Stimulated activated naive CD8-positive, alpha-beta T cell treated with anti-CD3 and anti-CD28 coated beads, Interleukin-15, Interleukin-2, amounts not matched to agents 100 ng/mL and 50 ng/mL, for 24 hours (primary cell): ENCODE results near the gene BTBD17.

Experiments used
- H3K27ac Mint-ChIP-seq: one replicate; pipeline ENCODE4 v1.8.0; 2021; ENCODE audit warnings: mild to moderate bottlenecking, mixed read lengths
- H3K27me3 Mint-ChIP-seq: one replicate; pipeline ENCODE4 v1.8.0; 2021; ENCODE audit warnings: mixed read lengths
- H3K36me3 Mint-ChIP-seq: one replicate; pipeline ENCODE4 v1.8.0; 2021; ENCODE audit warnings: low read depth, mixed read lengths
- H3K4me1 Mint-ChIP-seq: one replicate; pipeline ENCODE4 v1.8.0; 2021; ENCODE audit warnings: low read depth, mixed read lengths
- H3K4me3 Mint-ChIP-seq: one replicate; pipeline ENCODE4 v1.8.0; 2021; ENCODE audit warnings: mild to moderate bottlenecking, mixed read lengths
- H3K9me3 Mint-ChIP-seq: one replicate; pipeline ENCODE4 v1.8.0; 2021; ENCODE audit warnings: mixed read lengths

Gene BTBD17

GRCh38 chr17:74391771-74392170 is 30.1 kb upstream of the BTBD17 start:
- Mint-ChIP-seq H3K36me3 (no peaks in the 10 kb centered on the region), H3K27me3 (no peaks in the 10 kb centered on the region), H3K4me3 (no peak overlapping the region), H3K9me3 (no peaks in the 10 kb centered on the region), H3K4me1 (no peaks in the 10 kb centered on the region), H3K27ac (no peak overlapping the region)

- H3K4me1 Mint-ChIP-seq, result no peaks in the 10 kb centered on the region
- H3K27ac Mint-ChIP-seq, result no peak overlapping the region
- H3K4me3 Mint-ChIP-seq, result no peak overlapping the region
- no peaks in the 10 kb centered on the region for H3K36me3 Mint-ChIP-seq
- no peaks in the 10 kb centered on the region for H3K27me3 Mint-ChIP-seq
- H3K9me3 Mint-ChIP-seq, result no peaks in the 10 kb centered on the region
These were observed 29.3 kb upstream of the BTBD17 start for GRCh38 chr17:74390680-74391653.

- Mint-ChIP-seq H3K4me1 (no peaks in the 10 kb centered on the region), H3K36me3 (no peaks in the 10 kb centered on the region), H3K4me3 (no peak overlapping the region), H3K27ac (peak overlapping the region; percentile 33), H3K9me3 (no peaks in the 10 kb centered on the region), H3K27me3 (no peaks in the 10 kb centered on the region)
These were observed 28.4 kb upstream of the BTBD17 start for GRCh38 chr17:74389937-74390679.

- H3K4me3 Mint-ChIP-seq, result no peak overlapping the region
- H3K27ac Mint-ChIP-seq, result no peak overlapping the region
- no peaks in the 10 kb centered on the region for H3K27me3 Mint-ChIP-seq
- no peaks in the 10 kb centered on the region for H3K4me1 Mint-ChIP-seq
- no peaks in the 10 kb centered on the region for H3K36me3 Mint-ChIP-seq
- no peaks in the 10 kb centered on the region for H3K9me3 Mint-ChIP-seq
These were observed 27.6 kb upstream of the BTBD17 start for GRCh38 chr17:74389084-74389753.

GRCh38 chr17:74387365-74388218 is 25.9 kb upstream of the BTBD17 start:
- Mint-ChIP-seq H3K4me1 (no peaks in the 10 kb centered on the region), H3K4me3 (no peak overlapping the region), H3K27me3 (no peaks in the 10 kb centered on the region), H3K27ac (no peak overlapping the region), H3K9me3 (no peaks in the 10 kb centered on the region), H3K36me3 (no peaks in the 10 kb centered on the region)

GRCh38 chr17:74386386-74386785 is 24.7 kb upstream of the BTBD17 start:
- Mint-ChIP-seq H3K27ac (no peak overlapping the region), H3K27me3 (no peaks in the 10 kb centered on the region), H3K4me3 (no peak overlapping the region), H3K4me1 (no peaks in the 10 kb centered on the region), H3K9me3 (no peaks in the 10 kb centered on the region), H3K36me3 (no peaks in the 10 kb centered on the region)

GRCh38 chr17:74385201-74385600 is 23.5 kb upstream of the BTBD17 start:
- Mint-ChIP-seq H3K4me3 (no peak overlapping the region), H3K27ac (no peak overlapping the region), H3K36me3 (no peaks in the 10 kb centered on the region), H3K27me3 (no peaks in the 10 kb centered on the region), H3K9me3 (no peaks in the 10 kb centered on the region), H3K4me1 (no peaks in the 10 kb centered on the region)

GRCh38 chr17:74383141-74383540 is 21.5 kb upstream of the BTBD17 start:
- Mint-ChIP-seq H3K4me1 (no peaks in the 10 kb centered on the region), H3K36me3 (no peaks in the 10 kb centered on the region), H3K27me3 (no peaks in the 10 kb centered on the region), H3K27ac (no peak overlapping the region), H3K9me3 (no peaks in the 10 kb centered on the region), H3K4me3 (no peak overlapping the region)

- Mint-ChIP-seq H3K27ac (no peak overlapping the region), H3K27me3 (no peaks in the 10 kb centered on the region), H3K4me1 (no peaks in the 10 kb centered on the region), H3K4me3 (no peak overlapping the region), H3K9me3 (no peaks in the 10 kb centered on the region), H3K36me3 (no peaks in the 10 kb centered on the region)
These were observed 19.5 kb upstream of the BTBD17 start for GRCh38 chr17:74380959-74381808.

GRCh38 chr17:74380086-74380958 is 18.7 kb upstream of the BTBD17 start:
- Mint-ChIP-seq H3K36me3 (no peaks in the 10 kb centered on the region), H3K27me3 (no peaks in the 10 kb centered on the region), H3K27ac (no peak overlapping the region), H3K4me3 (no peak overlapping the region), H3K9me3 (no peaks in the 10 kb centered on the region), H3K4me1 (no peaks in the 10 kb centered on the region)

- no peaks in the 10 kb centered on the region for H3K4me1 Mint-ChIP-seq
- H3K4me3 Mint-ChIP-seq, result no peak overlapping the region
- no peaks in the 10 kb centered on the region for H3K27me3 Mint-ChIP-seq
- H3K36me3 Mint-ChIP-seq, result no peaks in the 10 kb centered on the region
- H3K27ac Mint-ChIP-seq, result no peak overlapping the region
- H3K9me3 Mint-ChIP-seq, result no peaks in the 10 kb centered on the region
These were observed 17.9 kb upstream of the BTBD17 start for GRCh38 chr17:74379495-74380085.

- no peaks in the 10 kb centered on the region for H3K27me3 Mint-ChIP-seq
- H3K9me3 Mint-ChIP-seq, result no peaks in the 10 kb centered on the region
- no peak overlapping the region for H3K27ac Mint-ChIP-seq
These were observed 13.2 kb upstream of the BTBD17 start for GRCh38 chr17:74374858-74375257.

More at GRCh38 chr17:74374858-74375257, 13.2 kb upstream of the BTBD17 start:
- H3K36me3 Mint-ChIP-seq, result no peaks in the 10 kb centered on the region
- no peaks in the 10 kb centered on the region for H3K4me1 Mint-ChIP-seq
- no peak overlapping the region for H3K4me3 Mint-ChIP-seq
